HG03457 (cell line): Measurements from ENCODE around the gene PML.

Experiments used
- ATAC-seq: cut with Tn5 transposase; IDR thresholded peaks from one replicate; pipeline ENCODE4 v1.9.1; 2021; ENCODE audit warnings: moderate number of reproducible peaks; ENCODE audit not compliant: unreplicated experiment

The PML gene

DNA sequence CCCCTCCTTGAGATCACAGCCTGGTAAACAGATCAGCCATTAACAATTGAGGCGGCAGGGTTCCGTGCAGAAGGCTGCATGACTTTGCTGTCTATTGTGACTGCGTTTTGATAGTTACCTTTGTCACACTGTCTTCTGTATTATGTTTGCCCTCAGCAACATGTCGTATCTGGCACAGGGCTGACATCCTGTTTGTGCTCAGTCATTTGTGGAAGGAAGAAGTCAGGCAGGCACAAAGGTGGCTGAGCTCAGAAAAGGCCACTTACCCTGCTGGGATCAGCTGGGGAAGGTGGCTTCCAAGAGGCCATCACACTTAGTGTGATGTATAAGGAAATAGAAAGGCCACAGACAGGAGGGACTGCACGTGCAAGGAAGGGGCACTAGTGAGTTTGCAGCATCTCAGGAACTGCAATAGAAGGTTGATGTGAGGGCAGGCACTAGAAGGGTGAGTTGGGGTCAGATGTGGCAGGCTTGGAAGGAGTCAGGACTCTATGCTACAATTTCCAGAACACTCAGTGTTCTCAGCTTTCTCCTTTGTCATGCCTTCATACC is 13.4 kb downstream of the PML start:
- ATAC-seq = no peak

DNA sequence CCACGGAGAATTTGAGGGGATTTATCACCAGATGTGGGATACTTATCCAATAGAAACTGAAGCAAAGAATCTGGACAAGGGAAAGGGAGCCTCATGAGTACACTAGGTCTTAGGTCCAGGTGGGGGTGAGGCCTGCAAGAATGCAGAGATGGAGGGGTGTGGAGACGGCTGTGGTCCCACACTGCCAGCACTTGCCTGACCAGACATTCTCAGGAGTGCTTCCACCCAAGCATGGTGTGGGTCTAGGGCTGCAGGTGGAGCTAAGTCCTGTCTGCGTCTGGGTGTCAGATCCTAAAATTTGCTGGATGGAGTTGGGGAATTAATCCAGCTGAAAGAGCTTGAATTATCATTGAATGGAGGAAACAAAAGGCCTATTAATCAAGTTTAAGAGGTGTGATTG is 14.4 kb downstream of the PML start:
- no peak for ATAC-seq

GRCh38 chr15:74010929-74011540 is 16.5 kb downstream of the PML start:
- no peak for ATAC-seq

GRCh38 chr15:74011610-74012009 is 17.1 kb downstream of the PML start:
- no peak for ATAC-seq

GRCh38 chr15:74013374-74013894 is 18.9 kb downstream of the PML start:
- no peak for ATAC-seq

DNA sequence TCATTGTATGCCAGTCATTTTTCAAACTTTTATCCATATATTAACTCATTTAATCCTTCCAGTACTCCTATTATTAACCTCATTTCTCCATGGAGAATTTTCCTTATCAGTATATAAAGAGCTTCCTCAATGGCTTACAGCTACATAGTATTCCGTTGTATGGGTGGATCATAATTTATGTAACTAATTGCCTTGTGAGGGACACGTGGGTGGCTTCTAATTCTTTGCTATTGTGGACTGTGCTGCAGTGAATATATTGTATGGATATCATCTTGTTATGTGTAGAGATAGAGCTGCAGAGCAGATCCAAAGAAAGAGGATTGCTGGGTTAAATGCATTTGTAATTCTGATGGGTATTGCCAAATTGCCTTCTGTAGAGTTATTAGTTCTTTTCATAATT is 25.2 kb downstream of the PML start:
- ATAC-seq = no peak

DNA sequence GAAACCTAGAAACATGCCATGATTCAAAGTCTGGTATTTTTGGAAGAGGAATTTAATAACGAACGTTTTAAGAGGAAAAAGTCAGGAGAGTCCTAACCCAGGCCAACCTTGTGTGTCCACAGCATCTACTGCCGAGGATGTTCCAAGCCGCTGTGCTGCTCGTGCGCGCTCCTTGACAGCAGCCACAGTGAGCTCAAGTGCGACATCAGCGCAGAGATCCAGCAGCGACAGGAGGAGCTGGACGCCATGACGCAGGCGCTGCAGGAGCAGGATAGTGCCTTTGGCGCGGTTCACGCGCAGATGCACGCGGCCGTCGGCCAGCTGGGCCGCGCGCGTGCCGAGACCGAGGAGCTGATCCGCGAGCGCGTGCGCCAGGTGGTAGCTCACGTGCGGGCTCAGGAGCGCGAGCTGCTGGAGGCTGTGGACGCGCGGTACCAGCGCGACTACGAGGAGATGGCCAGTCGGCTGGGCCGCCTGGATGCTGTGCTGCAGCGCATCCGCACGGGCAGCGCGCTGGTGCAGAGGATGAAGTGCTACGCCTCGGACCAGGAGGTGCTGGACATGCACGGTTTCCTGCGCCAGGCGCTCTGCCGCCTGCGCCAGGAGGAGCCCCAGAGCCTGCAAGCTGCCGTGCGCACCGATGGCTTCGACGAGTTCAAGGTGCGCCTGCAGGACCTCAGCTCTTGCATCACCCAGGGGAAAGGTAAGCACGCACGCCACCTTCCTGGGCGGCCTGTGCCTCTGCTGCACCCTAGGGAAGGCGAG is 28.4 kb downstream of the PML start:
- no peak for ATAC-seq

- no peak for ATAC-seq
These were observed 30.2 kb downstream of the PML start for GRCh38 chr15:74024687-74025086.

DNA sequence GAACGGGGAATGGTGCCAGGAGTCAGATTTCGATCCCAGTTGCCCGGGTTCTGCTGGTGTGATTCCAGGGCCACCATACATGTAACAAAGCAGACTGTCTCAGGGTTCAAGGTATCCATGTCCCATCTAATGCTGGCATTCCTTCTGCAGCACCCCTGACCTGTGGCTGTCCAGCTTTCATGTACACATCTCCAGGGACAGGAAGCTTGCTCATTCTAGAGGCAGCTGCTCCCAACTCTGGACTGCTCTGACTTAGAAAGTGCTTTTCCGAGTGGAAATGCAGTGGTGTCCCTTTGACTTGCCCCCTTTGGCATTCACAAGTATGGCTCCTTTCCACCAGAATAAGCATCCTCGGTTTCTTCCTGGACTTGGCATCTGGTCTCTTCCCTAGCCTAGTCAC is 30.9 kb downstream of the PML start:
- no peak for ATAC-seq

DNA sequence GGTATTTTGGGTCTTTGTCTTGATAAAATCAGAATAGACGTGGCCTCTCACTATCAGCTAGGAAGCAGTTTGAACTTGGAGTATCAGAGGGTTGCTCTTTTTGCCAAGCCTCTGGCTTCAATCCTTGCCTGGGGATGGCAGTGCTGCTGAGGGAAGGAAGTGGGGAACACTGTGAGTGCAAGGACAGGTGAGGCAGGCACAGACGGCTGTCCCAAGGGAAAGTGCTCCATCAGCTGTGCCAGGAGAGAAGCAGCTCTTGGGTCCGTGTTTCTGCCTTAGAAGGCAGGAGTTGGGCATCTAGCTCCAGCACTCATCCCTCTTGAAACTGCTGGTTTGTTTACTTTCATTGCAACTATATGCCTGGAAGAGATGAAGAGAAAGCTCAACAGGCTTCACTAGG is 33.2 kb downstream of the PML start:
- ATAC-seq = no peak

DNA sequence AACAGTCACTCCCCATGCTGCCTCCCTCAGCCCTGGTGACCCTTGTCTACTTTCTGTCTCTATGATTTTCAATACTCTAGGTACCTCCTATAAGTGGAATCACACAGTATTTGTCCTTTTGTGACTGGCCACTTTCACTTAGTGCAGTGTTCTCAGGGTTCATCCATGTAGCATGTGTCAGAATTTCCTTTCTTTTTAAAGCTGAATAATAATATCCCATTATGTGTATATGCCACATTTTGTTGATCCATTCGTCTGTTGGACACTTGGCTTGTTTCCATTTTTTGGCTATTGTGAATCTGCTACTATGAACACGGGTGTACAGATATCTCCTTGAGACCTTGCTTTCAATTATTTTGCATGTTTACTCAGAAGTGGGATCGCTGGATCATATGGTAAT is 34.1 kb downstream of the PML start:
- ATAC-seq = no peak

DNA sequence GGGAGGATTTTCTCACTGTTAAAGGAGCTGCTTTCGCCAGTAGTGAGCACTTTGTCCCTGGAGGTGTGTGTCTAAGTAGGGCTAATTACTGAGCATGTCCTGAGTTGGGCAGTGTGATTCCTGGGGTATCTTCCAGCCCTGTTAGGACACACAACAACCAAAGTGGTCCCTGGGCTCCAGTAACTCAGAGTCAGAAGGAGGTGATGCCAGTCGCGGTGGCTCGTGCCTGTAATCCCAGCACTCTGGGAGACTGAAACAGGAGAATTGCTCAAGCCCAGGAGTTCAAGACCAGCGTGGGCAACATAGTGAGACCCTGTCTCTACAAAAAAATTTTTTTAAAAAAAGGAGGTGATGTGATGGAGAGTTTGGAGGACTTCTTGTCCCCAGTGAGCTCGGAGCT is 37.5 kb downstream of the PML start:
- ATAC-seq = no peak

GRCh38 chr15:74032606-74033561 is 38.4 kb downstream of the PML start:
- ATAC-seq = no peak

DNA sequence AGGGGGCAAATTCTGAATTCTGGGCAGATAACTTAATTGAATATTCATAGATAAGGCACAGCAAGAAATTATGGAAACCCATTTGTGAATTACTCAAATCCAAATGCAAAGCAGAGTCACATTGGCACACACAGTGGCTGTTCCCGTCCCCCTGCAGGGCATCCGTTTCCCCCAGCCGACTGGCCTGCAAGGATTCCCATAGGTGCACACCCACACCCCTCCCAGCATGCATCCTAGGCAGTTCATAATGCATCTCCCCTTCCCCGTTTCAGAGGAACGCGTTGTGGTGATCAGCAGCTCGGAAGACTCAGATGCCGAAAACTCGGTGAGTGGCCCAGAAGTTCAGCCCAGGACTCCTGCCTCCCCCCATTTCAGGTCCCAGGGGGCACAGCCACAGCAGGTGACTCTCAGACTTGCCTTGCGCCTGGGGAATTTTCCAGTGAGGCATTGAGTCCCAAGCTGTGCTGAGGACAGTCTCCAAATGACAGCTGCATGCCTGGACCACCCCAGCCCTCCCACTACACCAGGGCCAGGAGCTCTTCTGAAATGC is 39.8 kb downstream of the PML start:
- no peak for ATAC-seq

GRCh38 chr15:74035121-74036017 is 40.9 kb downstream of the PML start:
- ATAC-seq = no peak

DNA sequence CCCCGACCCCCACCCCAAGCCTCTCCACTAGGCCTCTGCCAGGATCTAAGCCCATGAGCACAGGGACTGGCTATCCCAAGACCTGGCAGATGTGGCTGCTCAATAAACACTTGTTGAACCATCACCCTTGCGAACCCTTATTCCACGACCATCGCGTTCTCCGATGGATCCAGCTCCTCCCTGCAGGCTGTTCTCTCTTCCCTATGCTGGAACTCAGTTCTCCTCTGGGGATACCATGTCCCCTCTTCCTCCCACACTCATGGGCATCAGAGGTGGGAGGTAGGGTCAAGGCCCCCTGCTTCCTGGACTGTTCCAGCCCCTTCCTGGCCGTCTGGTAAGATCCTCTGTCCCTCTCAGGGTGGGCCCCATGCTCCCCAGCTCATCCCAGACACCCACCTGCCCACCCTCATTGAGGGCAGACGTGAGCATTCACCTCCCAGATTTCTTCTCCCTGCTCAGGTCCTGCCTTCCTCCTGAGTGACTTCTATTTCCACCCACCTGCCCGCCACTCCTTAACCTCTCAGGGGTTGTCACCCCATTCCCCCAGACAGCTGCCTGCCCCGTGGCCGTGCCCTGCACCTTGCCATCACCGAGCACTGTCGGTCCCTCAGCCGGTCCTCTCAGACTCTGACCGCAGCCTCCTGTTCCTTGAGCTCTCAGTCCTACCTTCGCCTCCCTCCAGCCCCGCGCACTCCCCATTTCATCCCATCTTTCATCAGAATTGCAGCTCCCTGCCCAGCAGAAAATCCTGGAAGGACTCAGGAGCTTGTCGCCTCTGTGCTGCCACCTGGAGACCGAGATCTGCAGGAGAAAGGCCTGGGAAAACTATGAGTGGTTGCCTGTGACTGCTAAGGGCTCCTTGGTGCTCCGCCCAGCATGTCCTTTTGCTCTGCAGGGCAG is 42.0 kb downstream of the PML start:
- ATAC-seq = no peak

DNA sequence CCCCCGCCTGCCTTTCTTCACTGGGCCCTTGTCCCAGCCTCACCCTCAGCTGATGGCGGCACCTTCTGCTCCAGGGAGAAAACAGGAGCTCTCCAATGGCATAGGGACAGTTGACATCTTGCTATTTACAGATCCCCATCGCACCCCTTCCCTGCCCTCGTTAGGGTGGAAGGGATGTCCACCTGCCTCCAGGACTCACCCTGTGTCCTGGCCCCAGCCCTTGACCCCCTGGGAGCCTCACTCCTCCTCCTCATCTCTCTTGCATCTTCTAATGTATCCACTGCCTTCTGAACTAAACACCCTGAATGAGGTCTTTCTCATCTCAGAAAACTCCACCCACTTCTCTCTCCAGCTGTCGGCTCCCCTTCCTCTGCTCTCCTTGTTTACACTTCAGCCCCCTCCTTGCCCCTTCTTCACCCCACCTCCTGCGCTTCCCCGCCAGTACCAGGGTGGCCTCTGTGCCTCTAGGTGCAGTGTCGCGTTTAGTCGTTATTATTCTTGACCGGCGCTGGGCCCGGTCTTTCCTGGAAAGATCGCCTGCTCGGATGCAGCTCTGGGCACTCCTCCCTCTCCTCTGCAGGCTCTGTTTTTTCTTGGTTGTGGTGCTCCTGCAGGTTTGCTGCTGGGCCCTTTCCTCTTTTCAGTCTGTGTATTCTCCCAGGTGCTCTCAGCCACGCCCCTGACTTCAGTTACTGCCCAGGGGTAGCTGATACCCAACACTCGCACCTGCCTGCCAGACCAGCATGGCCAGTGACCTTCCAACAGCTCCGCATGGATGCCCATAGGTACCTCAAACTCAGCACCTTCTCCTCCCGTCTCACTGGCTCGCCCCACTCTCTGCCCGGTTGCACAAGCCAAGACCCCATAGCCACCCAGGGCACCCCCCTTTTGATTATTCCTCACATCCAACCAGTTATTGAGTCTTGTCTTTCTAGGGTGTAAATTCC is 42.9 kb downstream of the PML start:
- ATAC-seq = no peak
